ENCODE results near the gene GPR161.

- TF ChIP-seq CTCF (IDR thresholded peaks at IDR 0.05) (no peak), ZFX (IDR thresholded peaks at IDR 0.05; ENCODE audit: borderline replicate concordance) (no peak)
Measured at GRCh38 chr1:168069384-168069783, 67.3 kb downstream of the GPR161 start.

Measured in 22Rv1 (cell line).